A549 treated with ZK216348 at 1 μM for 4 hours (cell line): ENCODE measurements around the gene ZNF780A. TPM values are rescaled to one million over a fixed set of nuclear protein-coding genes. Genes with fewer than 3 reads are reported as not detected.

Experiments
- total RNA-seq: library from RNA; stranded (reverse); fragments of 200-300 nt; extraction: Qiagen RNA extraction; gene quantifications from 5 replicates; pipeline ENCODE4 v1.2.3, GENCODE V29; 2022; ENCODE audit warnings: low read depth

Gene ZNF780A
- total RNA-seq = 23.6 to 31.5 TPM (median 27.6 TPM) in 5 replicates

GRCh38 chr19:40090241-40091204 lies at the start of gene ZNF780A:
ZNF780A (minus strand) TSS chr19:40090943; CDS start chr19:40084753, 6,190 bp downstream.

GRCh38 chr19:40055832-40056504 lies 34.8 kb downstream of the ZNF780A start, which contains the start of gene ZNF780B:
ZNF780B (minus strand) TSS chr19:40056231; CDS start chr19:40050332, 5,899 bp downstream.

Other genes starting within 250 kb of the ZNF780A start
- 661 to 722 TPM (median 675 TPM) in 5 replicates for gene FBL, start 244.6 kb downstream of the ZNF780A start, total RNA-seq
- gene FCGBP, start 156.3 kb downstream of the ZNF780A start, total RNA-seq = 0.22 to 1.3 TPM (median 0.90 TPM) in 5 replicates
- 252 to 318 TPM (median 273 TPM) in 5 replicates for gene PSMC4, start 119.8 kb downstream of the ZNF780A start, total RNA-seq
- 1.5 to 2.9 TPM (median 2.4 TPM) in 5 replicates for gene ZNF546, start 93.9 kb downstream of the ZNF780A start, total RNA-seq
- gene ZNF780B, start 34.7 kb downstream of the ZNF780A start, total RNA-seq = 4.3 to 8.5 TPM (median 6.4 TPM) in 5 replicates
- 9.9 to 18.5 TPM (median 18.1 TPM) in 5 replicates for gene MAP3K10, start 100.5 kb upstream of the ZNF780A start, total RNA-seq
- gene TTC9B, start 127.4 kb upstream of the ZNF780A start, total RNA-seq = 0.34 to 0.47 TPM (median 0.43 TPM) in 4 of 5 replicates, not detected in the other
- gene CCNP, start 135.7 kb upstream of the ZNF780A start, total RNA-seq = 0.19 to 0.42 TPM (median 0.21 TPM) in 4 of 5 replicates, not detected in the other
- 113 to 193 TPM (median 182 TPM) in 5 replicates for gene AKT2, start 194.4 kb upstream of the ZNF780A start, total RNA-seq